GM18870 (cell line): ENCODE results near the gene FUT8.

Experiments used
- ATAC-seq: cut with Tn5 transposase; IDR thresholded peaks from one replicate; pipeline ENCODE4 v1.9.1; 2021; ENCODE audit warnings: moderate library complexity; ENCODE audit not compliant: unreplicated experiment

The FUT8 gene

GRCh38 chr14:65491274-65491673 is 78.7 kb downstream of the FUT8 start:
- ATAC-seq: no peak

- no peak for ATAC-seq
Measured at GRCh38 chr14:65492266-65492665, 79.7 kb downstream of the FUT8 start.

- no peak for ATAC-seq
Measured at GRCh38 chr14:65495196-65495595, 82.7 kb downstream of the FUT8 start.

- ATAC-seq: no peak
Measured at GRCh38 chr14:65496178-65496993, 83.9 kb downstream of the FUT8 start.

- ATAC-seq: no peak
Measured at GRCh38 chr14:65499138-65499537, 86.6 kb downstream of the FUT8 start.

GRCh38 chr14:65500075-65500474 is 87.5 kb downstream of the FUT8 start:
- ATAC-seq: no peak

GRCh38 chr14:65501328-65501727 is 88.8 kb downstream of the FUT8 start:
- no peak for ATAC-seq

- no peak for ATAC-seq
Measured at GRCh38 chr14:65502676-65503124, 90.2 kb downstream of the FUT8 start.

- no peak for ATAC-seq
Measured at GRCh38 chr14:65503771-65504170, 91.2 kb downstream of the FUT8 start.

- ATAC-seq: no peak
Measured at GRCh38 chr14:65506801-65507200, 94.3 kb downstream of the FUT8 start.

GRCh38 chr14:65509842-65510241 is 97.3 kb downstream of the FUT8 start:
- ATAC-seq: no peak

GRCh38 chr14:65513671-65514070 is 101.1 kb downstream of the FUT8 start:
- ATAC-seq: no peak

GRCh38 chr14:65517635-65518542 is 105.4 kb downstream of the FUT8 start:
- ATAC-seq: no peak

- no peak for ATAC-seq
Measured at GRCh38 chr14:65528069-65528468, 115.5 kb downstream of the FUT8 start.

- ATAC-seq: no peak
Measured at GRCh38 chr14:65531148-65531547, 118.6 kb downstream of the FUT8 start.

- ATAC-seq: no peak
Measured at GRCh38 chr14:65533736-65534404, 121.3 kb downstream of the FUT8 start.

- ATAC-seq: no peak
Measured at GRCh38 chr14:65536781-65537423, 124.4 kb downstream of the FUT8 start.

- ATAC-seq: no peak
Measured at GRCh38 chr14:65548878-65549277, 136.3 kb downstream of the FUT8 start.

GRCh38 chr14:65549429-65549828 is 136.9 kb downstream of the FUT8 start:
- ATAC-seq: no peak

GRCh38 chr14:65550779-65551643 is 138.5 kb downstream of the FUT8 start:
- ATAC-seq: no peak
